GM21619 (cell line): ENCODE measurements around the gene AKT1S1.
A peak's percentile ranks its signal among the peaks of the same experiment; 100 is the strongest.

Experiments
- ATAC-seq: cut with Tn5 transposase; IDR thresholded peaks from one replicate; pipeline ENCODE4 v1.9.1; 2021; ENCODE audit not compliant: unreplicated experiment

AKT1S1 gene

DNA sequence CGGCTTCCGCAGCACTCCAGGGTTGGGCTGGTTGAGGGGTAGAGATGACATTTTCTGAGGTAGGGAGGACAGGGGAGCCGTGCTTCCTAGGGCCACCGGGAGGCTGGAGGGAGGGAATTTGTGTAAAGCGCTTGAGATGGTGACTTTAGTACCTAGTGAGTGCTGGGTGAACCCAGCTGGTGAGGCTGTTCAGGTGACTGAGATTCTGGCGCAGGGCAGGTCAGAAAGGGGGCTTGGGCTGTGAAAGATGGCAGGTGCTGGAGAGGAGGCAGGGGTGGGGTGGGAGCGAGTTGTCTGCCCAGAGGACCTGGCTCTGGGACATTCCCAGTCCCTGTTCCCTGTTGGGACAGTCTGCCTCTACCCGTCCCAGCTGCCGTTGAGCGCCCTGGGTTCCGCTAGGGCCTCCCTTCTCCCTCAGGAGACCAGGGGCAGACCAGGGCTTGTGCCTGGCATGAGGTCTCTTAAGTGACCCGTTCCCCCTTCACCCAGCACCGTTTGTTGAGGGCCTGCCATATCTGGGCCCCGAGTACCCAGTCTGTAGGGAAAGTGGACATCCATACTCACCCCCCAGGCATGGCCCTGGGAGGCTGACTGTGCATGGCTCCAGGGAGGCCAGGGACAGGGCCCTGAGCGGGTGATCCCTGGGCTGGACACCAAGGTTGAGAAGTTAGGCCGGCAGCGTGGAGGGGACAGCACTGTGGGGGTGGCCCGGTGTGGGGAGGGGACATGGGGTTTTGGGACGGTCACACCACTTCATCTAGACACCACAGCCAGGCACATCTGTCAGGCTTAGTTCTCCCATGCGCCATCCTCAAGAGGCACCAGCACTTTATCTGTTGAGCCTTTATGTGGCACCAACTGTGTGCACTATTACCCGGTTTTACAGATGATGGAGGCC is 21.2 kb downstream of the AKT1S1 start:
- no peak for ATAC-seq

DNA sequence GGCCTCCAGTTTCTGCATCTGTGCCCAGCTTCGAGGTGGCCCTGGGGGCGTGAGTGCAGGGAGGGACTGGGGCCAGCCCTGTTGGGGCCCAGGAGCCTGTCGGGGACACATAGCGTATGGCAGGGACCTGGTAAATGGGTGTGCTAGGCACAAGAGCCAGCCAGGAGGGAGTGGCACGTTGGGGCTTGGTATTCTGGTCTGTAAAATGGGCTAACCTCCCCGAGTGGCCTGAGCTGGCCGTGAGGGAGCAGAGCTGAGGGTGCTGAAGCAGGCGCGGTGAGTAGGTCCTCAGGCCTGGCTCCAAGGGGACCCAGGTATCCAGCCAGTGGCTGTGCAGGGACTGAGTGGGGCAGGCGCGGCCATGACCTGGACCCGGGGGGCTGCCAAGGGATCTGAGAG is 21.9 kb downstream of the AKT1S1 start:
- ATAC-seq: no peak

DNA sequence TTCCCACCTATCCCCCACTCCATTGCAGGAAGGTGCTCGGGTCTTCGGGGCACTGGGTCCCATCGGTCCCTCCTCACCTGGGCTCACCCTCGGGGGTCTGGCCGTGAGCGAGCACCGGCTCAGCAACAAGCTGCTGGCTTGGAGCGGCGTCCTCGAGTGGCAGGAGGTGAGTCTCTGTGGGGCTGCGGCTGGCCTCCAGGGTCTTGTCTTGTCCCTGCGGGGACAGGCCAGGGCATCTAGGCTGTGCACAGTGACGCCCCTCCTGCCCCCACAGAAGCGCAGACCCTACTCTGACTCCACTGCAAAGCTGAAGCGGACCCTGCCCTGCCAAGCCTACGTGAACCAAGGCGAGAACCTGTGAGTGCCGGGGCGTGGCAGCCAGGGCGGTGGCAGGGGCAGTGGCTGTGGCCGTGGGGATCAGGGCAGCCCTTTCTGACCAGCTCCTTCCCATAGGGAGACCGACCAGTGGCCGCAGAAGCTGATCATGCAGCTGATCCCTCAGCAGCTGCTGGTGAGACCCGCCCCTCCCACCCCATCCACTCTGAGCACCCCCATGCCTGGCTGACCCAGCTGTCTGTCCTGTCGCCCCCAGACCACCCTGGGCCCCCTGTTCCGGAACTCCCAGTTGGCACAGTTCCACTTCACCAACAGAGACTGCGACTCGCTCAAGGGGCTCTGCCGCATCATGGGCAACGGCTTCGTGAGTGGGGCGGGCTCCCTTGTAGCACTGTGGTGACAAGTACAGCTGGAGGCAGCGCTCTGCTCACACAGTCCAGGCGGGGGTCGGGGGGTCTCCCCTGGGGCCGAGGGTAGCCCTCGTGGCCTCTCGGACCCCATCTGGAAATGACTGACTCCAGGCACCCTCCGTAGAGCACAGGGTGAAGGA is 22.5 kb downstream of the AKT1S1 start:
- no peak for ATAC-seq

DNA sequence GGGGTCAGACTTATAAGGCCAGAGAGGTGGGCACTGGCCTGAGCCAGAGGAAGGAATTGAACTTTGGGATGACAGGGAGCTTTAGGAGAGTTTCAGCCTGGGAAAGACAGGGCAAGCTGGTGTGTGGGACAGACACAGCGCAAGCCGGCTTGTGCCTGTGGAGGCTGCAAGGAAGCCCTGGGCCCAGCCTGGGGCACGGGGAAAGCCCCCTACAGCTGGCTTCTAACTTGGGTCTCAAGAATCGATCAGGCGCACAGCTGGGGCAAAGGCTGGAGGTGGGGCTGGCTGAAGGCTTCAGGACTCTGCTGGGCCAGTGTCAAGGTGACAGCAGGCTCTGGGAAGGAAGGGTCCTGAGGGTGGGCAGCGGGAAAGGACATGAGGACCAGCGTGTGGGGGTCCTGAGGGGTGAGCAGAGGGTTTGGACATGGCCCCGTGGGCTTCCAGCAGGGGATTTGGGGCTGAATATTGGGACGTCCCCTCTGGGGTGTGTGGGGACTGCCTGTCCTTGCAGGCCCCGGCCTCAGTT is 23.2 kb downstream of the AKT1S1 start:
- no peak for ATAC-seq

DNA sequence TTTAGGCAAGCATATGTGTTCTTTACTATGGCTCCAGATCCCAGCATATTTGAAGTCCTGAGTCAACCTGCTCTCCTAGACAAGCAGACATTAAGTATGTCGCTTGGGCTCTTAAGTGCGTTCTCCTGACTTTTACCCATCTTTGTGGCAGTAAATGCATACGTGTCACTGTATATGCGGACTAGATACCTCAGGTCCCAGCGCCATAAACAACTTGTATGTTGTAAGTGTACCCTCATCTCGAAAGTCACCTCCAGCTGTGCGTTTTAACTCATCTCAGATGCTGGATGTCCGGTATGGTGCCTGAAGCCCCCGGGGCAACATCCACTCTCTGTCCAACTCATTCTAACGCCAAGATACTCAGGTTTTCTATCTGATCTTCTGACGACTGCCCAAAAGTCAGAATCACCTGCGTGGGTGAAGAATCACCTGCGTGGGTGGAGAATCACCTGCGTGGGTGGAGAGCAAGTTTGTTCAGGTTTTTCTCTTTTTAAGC is 24.5 kb downstream of the AKT1S1 start:
- no peak for ATAC-seq

DNA sequence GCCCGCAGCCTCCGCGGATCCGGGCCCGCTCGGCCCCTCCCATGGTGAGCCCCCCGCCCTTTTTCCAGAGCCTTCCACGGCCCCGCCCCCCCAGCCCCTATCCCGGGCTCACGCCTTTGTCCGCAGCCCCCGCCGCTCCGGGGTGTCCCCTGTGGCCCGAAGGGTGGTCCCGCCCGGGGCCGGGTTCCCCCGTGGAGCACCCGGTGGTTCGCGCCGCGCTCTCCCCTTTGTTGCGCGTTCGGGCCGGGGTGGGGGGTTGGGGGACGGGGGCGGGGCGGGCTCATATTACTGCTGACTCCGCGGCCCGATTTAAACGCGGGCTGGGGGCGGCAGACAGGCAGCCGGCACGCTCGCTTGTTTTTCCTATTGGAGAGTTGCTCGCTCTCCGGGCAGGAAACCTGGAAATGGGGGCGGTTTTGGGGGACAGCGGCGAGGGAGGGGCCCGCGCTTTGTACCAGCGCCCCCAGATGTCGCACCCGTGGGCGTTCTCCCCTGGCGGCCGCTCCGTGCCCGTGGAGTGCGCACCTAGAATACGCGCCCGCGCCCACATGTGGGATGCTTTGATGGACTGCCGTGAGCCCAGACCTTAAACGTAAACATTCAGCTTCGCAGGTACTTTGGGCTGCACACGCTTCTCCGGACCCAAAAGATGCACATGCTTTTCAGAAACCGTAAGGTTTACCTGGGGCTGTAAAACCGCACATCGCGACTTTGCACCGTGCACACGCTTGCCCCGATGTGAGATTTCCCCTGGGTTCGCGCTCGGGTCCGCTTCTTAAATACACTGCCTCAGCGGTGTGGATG is 25.5 kb downstream of the AKT1S1 start:
- ATAC-seq: no peak

DNA sequence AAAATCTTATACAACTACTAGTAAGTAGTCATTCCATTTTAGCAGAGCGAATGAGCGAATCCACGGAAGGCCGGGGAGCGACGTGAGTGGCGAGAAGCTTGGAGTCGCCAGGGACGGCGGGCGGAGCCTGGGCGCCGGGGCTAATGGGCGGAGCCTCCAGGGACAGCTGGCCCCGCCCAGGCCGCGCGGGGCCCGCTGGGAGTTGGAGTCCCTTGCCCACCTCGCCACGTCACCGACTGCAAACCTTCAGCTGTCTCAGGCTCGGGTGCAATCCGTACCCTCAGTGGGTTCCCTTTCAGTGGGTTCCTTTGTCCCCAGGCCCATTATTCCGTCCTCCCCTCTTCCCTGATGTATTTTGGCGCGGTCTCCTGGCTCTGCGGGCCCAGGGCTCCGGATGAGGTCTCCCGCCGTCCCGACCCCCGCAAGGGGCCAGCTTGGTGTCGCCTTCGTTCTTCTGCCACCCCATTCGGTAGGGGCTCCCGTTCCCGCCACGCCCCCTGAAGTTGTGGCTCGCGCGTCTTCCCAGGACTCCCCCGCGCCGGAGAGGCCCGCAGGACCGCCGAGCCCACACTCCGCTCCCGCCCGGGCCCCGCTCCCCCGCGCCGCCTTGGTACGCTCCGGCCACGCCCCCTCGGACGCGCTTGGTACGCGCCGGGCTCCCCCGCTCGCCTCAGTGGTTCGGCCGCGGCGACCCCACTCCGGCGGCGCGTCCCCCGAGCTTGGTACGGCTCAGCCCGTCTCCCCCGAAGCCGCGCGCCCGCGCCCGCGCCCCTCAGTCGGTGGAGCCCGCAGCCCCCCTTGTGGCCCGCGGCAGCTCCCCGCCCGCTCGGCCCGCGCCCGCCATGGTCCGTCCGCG is 26.4 kb downstream of the AKT1S1 start, which contains the start of gene PTOV1:
Gene PTOV1, plus strand, starts transcription at position 673 of the 856 bp plus-strand sequence.
- ATAC-seq: peak; percentile 61

DNA sequence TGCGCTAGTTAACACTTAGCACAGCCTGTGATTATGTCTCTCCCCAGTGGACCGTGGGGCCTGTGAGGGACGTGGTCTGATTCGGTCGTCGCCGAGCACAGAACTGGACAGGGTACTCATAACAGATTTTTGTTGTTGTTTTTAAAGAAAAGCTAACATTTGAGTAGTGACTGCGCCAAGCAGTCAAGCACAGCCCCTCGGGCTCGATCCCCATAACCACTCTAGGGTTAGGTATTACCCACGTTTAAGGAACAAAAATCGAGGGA is 27.0 kb downstream of the AKT1S1 start:
- ATAC-seq: no peak

DNA sequence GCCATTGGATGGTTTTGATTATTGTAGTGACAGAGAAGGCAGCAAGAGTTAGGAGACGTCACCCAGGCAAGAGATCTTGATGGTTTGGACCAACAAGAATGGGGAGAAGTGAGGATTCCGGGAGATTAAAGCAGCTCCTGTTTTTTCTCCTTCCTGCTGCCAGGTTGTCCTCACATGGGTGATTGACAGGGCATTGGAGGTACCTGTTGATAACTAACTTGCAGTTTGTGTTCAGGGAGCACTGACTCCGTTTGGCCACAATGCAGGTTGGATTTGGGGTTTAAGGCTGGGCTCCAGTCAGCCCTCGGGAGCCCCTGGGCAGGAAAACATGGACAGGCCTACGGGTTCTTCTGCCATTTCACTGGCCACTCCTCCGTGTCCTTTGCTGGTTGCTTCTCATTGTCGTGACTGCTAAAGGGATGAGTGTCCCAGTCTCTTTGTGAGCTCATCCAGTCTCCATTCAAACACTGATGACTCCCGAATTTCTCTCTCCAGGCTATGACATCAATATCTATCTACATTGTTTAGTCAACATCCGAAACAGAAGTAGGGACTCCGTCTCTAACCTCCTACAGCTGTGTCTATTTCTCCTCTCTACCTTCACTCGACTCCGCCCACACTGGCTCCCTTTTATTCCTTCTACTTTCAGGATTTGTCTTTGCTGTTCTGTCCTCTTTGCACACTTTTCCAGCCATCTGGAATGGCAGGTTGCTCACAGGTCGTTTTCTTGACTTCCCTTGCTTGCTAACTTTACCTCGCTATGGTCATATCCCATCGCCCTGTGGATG is 27.5 kb downstream of the AKT1S1 start:
- ATAC-seq: no peak

DNA sequence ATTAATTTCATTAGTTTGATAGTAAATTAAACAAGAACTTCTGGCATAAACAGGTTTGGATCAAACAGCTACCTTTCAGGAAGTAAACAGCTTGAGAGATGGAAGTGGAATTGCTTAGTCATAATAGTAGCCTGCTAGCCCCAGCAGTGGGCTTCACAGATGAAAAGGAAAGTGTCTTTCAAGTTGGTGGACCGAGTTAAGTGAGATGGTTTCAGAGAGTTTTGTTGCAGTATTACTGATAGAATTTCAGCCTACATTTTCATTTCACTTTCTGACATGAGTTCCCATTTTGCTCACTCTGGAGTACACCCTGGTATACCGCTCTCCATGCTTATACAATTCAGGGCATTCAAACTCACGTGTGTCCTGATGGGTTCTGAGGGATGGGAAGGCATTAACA is 28.2 kb downstream of the AKT1S1 start:
- no peak for ATAC-seq

DNA sequence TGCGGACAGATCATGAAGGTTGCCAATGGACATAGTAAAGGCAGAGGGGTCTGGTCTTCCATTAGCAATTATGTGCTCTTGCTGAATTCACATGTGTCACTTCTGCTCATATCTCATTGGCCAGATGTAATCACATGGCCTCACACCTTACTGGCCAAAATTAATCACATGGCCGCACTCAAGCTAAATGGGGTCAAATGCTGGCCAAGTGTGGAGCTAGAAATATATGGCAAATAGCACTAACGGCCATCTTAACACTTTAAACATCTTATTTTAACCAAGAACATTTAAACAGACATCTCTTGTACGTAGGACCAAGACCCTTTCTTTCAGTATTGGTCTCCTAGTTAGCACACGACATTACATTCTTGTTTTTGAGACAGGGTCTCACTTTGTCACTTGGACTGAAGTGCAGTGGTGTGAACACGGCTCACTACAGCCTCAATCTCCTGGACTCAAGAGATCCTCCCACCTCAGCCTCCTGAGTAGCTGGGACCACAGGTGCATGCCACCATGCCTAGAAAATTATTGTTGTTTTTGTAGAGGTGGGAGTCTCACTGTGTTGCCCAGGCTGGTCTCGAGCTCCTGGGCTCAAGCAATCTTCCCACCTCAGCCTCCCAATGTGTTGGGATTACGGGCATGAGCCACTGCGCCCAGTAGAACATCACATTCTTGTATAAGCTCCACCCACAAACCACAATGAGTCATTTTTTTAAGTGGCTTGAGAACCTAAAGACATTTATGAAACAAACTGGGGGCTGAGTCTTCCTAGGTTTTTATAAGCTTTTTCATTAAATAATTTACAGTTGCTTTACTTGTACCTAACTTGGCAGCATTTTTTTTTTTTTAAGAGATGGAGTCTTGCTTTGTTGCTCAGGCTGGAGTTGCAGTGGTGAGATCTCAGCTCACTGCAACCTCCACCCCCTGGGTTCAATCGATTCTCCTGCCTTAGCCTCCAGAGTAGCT is 29.1 kb downstream of the AKT1S1 start:
- ATAC-seq: no peak

DNA sequence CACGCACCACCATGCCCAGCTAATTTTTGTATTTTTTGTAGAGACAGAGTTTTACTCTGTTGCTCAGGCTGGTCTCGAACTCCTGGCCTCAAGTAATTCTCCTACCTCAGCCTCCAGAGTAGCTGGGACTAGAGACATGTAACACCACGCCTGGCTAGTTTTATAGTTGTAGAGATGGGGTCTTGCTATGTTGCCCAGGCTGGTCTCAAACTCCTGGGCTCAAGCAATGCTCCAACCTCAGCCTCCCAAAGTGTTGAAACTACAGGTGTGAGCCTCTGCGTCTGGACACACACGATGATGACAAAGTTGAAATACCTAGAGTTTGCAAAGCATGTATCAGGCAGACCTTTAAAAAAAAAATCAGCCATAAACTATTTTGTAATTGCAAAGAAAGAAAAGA is 30.7 kb downstream of the AKT1S1 start:
- no peak for ATAC-seq

DNA sequence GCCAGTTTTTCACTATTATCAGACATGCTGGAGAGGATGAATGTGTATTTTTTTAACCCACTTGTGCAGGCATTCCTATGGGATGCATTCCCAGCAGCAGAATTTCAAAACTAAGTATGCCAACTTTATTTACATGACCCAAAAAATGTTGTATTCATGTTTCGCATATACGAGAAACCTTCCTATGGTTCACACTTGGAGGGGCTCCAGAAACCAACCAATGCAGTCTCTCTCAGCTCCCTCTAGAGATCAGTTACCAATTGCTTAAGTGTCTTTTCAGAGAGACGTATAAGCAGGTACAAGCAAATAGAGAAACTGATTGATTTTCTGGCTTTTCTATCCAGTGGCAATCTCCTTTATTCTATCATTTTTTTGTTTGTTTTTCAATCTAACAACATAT is 31.7 kb downstream of the AKT1S1 start:
- no peak for ATAC-seq

DNA sequence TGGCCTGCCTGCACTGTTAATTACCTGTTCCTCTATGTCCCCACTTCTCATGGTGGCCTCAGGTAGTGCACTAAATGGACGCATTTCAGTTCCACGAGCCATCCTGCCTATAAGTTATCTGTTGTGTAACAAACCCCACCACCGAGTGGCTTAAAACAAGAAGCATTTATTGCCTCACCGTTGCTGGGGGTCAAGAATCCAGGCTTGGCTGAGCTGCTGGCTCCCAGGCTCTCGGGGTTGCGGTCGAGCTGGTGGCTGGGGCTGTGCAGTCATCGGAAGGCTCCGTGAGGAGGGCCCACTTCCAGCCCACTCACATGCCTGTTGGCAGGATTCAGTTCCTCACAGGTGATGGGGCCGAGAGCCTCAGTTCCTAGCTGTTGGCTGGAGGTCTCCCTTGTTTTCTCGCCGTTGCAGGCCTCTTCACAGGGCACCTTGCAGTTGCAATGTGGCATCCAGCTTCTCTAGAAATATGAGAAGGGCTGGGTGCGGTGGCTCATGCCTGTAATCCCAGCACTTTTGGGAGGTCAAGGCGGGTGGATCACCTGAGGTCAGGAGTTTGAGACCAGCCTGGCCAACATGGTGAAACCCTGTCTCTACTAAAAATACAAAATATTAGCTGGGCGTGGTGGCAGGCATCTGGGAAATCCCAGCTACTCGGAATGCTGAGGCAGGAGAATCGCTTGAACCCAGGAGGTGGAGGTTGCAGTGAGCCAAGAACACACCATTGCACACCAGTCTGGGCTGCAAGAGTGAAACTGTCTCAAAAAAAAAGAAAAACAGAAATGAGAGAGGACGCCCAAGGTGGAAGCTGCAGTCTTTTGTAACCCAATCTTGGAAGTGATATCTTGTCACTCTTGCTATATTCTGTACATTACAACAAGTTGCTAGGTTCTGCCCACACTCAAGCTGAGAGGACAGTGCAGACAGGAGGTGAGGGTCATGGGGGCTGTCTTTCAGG is 32.7 kb downstream of the AKT1S1 start:
- no peak for ATAC-seq

DNA sequence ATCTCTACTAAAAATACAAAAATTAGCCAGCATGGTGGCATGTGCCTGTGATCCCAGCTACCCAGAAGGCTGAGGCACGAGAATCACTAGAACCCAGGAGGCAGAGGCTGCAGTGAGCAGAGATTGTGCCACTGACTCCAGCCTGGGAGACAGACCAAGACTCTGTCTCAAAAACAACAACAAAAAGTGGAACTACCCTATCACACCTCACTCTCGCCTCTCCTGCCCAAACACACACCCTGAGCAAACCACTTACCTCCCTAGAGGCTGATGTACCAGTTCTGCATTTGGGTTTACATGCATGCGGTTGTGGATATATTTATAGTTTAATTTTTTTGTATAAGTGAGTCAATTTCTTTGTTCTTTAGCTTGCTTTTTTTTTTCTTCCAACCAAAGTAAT is 33.9 kb downstream of the AKT1S1 start:
- ATAC-seq: no peak

DNA sequence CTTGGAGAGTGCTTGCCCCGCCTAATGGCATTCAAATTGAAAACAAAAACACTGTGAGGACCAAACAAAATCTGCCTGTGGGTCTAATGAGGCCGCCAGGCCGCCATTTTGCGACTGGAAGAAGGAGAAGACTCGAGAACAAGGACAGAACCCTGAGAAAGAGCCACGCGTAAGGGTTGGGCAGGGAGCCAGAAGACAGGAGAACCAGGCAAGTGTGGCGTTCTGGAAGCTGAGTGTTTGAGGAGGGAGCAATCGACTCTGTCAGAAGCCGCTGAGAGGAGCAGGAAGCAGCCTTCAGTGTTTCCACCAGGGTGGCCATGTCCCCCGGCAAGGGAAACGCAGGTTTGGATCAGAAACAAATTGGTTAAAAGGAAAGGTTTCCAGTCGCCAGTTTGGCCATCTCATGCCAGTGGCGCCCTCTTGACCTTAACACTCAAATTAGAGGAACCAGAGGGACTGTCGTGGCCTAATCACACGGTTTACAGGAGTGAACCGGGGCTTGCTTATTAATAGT is 36.4 kb downstream of the AKT1S1 start:
- no peak for ATAC-seq

DNA sequence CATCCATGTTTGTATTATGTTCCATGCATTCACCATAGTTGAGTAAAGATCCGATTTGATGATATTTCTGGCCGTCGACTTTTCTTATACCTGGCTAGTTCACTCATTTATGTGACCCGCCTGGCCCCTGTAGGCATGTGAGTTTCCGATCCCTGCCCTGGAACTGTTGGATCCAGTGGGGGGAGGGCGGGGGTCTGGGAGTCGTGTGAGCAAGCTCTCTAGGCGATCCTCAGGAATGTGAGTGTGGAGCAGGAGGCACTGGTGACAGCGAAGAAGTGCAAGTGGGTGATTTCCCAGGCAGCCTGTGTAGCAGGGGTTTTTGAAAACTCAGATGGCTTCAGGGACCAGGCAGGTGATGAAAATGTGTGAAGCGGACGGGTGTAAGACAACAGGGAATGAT is 36.8 kb downstream of the AKT1S1 start:
- no peak for ATAC-seq
